HepG2 (cell line): ENCODE measurements around the gene SUCLG1. TPM values are rescaled to one million over a fixed set of nuclear protein-coding genes. Genes with fewer than 3 reads are reported as not detected.
A peak's percentile ranks its signal among the peaks of the same experiment; 100 is the strongest.

Experiments used
- ATF7-NPFF ChIP-seq: sonication (generic); formaldehyde crosslinking; IDR thresholded peaks from 2 replicates; pipeline ENCODE4 v1.8.1; 2023; ENCODE audit warnings: mild to moderate bottlenecking, low read depth, missing genetic modification reagents, moderate library complexity
- DRAP1 ChIP-seq: IDR thresholded peaks from 2 replicates; pipeline ENCODE4 v1.6.1; 2016; ENCODE audit warnings: missing genetic modification reagents, missing compliant biosample characterization
- GRHL1 ChIP-seq: sonication (generic); formaldehyde crosslinking; conservative IDR thresholded peaks from 2 replicates; pipeline ENCODE4 v1.8.0; 2022; ENCODE audit warnings: missing genetic modification reagents
- IRF9 ChIP-seq: sonication (generic); formaldehyde crosslinking; IDR thresholded peaks from 2 replicates; pipeline ENCODE4 v1.8.0; 2022; ENCODE audit warnings: missing genetic modification reagents, mild to moderate bottlenecking, borderline replicate concordance
- MLXIP ChIP-seq: sonication (generic); formaldehyde crosslinking; IDR thresholded peaks from 2 replicates; pipeline ENCODE4 v1.9.0; 2021; ENCODE audit warnings: missing genetic modification reagents, borderline replicate concordance
- PPARG ChIP-seq: conservative IDR thresholded peaks from 2 replicates; pipeline ENCODE4 v1.6.1; 2016; ENCODE audit warnings: missing biosample characterization, missing genetic modification reagents
- SETDB1 ChIP-seq: sonication (generic); formaldehyde crosslinking; IDR thresholded peaks from 2 replicates; pipeline ENCODE4 v1.5.1; 2020; ENCODE audit warnings: missing genetic modification reagents, mild to moderate bottlenecking, borderline replicate concordance
- ZGPAT ChIP-seq: IDR thresholded peaks from 2 replicates; pipeline ENCODE4 v1.6.1; 2016; ENCODE audit warnings: mild to moderate bottlenecking
- ZNF224 ChIP-seq: sonication (generic); formaldehyde crosslinking; IDR thresholded peaks from 2 replicates; pipeline ENCODE4 v1.5.0; 2020; ENCODE audit warnings: mild to moderate bottlenecking, missing genetic modification reagents
- ZNF367 ChIP-seq: sonication (generic); formaldehyde crosslinking; IDR thresholded peaks from 2 replicates; pipeline ENCODE4 v1.4.0; 2020; ENCODE audit warnings: missing genetic modification reagents, borderline replicate concordance
- ZNF629 ChIP-seq: sonication (generic); formaldehyde crosslinking; conservative IDR thresholded peaks from 2 replicates; pipeline ENCODE4 v1.5.0; 2020; ENCODE audit warnings: missing genetic modification reagents
- ZNF660 ChIP-seq: sonication (generic); formaldehyde crosslinking; IDR thresholded peaks from 2 replicates; pipeline ENCODE4 v1.5.1; 2020; ENCODE audit warnings: mild to moderate bottlenecking, low read depth, missing genetic modification reagents, borderline replicate concordance
- ZNF792 ChIP-seq: IDR thresholded peaks from 2 replicates; pipeline ENCODE4 v1.6.1; 2016
- ZXDC ChIP-seq: sonication (generic); formaldehyde crosslinking; IDR thresholded peaks from 2 replicates; pipeline ENCODE4 v1.5.0; 2020; ENCODE audit warnings: mild to moderate bottlenecking, missing genetic modification reagents
- polyA plus RNA-seq, 8 experiments: library from polyadenylated mRNA; depleted of rRNA in 3 of 8; stranded (reverse) in 7 of 8; unstranded in 1 of 8; fragments of >200 nt; fragmentation: Illumina TruSeq in 4 of 8; extraction: Trizol in 4 of 8; gene quantifications; 2 replicates each; pipeline versions ENCODE4 v1.2.1 to v1.2.3, GENCODE V29; 2011 to 2016; ENCODE audit warnings: low read depth in 4 of 8, missing spikeins in 1 of 8, mixed read lengths in 1 of 8; ENCODE audit not compliant: insufficient read depth in 1 of 8
- total RNA-seq, 5 experiments: library from RNA; depleted of rRNA; stranded (reverse); fragments of >200 nt; fragmentation: Illumina TruSeq; extraction: Trizol; gene quantifications; 2 replicates each; pipeline ENCODE4 v1.2.3, GENCODE V29; 2016; ENCODE audit warnings: low read depth in 1 of 5

The SUCLG1 gene
- total and polyA plus RNA-seq, 2 of the 13 experiments (the other 11 are each of a cell fraction or from before 2014, with no cell fraction given) = 58.7 to 121 TPM

GRCh38 chr2:84459018-84459943 lies at the start of gene SUCLG1 (continued):
- no peak for TF ChIP-seq GRHL1 (CRISPR knock-in tag)
- TF ChIP-seq ZNF660 (CRISPR knock-in tag) = no peak
- TF ChIP-seq ATF7-NPFF (CRISPR knock-in tag) = peak; percentile 17
- no peak for TF ChIP-seq PPARG (CRISPR knock-in tag)
- TF ChIP-seq ZNF367 (CRISPR knock-in tag) = no peak
- no peak for TF ChIP-seq ZGPAT
- no peak for TF ChIP-seq SETDB1
- no peak; the same call in 1 of the 2 replicates for TF ChIP-seq DRAP1 (CRISPR knock-in tag)
- no peak for TF ChIP-seq ZNF224 (CRISPR knock-in tag)
- TF ChIP-seq ZNF629 = no peak
- 0 out of 2 replicates have a peak, but pooled peaks have one; percentile 8 for TF ChIP-seq MLXIP
- peak; percentile 78 for TF ChIP-seq IRF9 (CRISPR knock-in tag)
- TF ChIP-seq ZNF792 (CRISPR knock-in tag) = no peak
- no peak for TF ChIP-seq ZXDC (CRISPR knock-in tag)
